ENCODE measurements around the gene IVD. TPM values are rescaled to one million over a fixed set of nuclear protein-coding genes. Genes with fewer than 3 reads are reported as not detected.
"Not testable (repeated sequence)": the region's sequence is repeated elsewhere in the genome, so short reads cannot be mapped to it uniquely, and the experiment has no call there.

IVD gene
- total RNA-seq, 1 experiment from 2014 or later: 19.5 TPM

DNA sequence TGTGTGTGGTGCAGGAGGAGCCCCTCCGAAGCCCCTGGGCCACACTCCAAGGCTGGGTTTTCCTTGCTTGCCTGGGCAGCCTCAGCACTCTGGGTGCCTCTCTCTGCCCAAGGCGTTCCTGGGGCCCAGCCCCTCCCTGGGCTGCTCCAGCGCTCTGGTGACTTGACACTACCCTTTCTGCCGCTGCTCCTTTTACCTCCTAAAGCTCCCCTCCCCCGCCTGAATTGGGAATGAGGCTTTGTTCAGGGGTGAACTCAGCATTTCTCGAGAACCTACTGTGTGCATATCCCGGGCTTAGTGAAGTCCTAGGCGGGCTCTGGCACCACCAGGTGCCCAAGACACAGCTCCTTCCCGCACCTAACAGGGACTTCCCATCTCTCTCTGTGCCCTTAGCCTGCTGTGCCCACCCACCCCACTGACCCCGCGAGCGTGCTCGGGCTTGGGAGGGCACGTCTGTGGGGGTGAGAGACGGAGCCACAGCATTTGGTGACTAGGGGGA, 33.9 kb downstream of the IVD start:
- peak; percentile 51 for DNase-seq (ENCODE audit: low read depth)

DNA sequence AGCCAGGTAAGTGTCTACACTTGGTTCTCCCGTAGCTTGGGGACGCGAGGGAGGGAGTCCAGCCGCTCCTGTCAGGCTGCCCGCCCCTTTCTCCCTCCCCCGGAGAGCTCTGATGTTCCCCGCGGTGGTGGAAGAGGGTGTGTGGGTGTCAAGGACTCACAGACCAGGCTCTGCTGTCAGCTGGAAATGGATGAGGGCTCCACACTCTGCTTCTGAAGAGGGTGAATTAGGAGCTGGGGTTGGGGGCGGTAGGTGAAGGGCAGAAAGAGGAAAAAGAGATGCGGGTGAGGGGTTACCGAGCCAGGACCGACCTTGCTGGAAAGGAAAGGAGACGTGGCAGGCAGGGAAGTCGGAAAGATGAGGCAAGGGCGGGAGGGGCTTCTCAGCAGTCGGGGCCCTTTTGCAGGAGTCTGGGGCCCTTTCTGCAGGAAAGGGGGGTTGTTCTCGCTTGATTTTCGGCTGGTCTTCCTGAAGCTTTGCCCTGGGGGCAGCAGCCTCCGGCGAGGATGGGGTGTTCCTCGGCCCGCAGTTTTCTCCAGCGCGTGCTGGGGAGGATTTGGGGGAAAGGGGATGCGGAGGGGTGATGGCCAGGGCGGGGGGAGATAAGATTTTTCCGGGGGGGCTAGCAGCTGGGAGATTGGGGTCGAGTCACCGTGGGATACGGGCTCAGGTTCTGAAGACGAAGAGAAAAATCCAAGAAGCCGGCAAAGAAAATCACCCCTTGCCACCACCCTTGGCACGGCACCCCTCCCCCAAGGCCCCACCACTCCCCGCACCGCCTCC, 34.6 kb downstream of the IVD start:
- DNase-seq (ENCODE audit: low read depth): peak; percentile 61

DNA sequence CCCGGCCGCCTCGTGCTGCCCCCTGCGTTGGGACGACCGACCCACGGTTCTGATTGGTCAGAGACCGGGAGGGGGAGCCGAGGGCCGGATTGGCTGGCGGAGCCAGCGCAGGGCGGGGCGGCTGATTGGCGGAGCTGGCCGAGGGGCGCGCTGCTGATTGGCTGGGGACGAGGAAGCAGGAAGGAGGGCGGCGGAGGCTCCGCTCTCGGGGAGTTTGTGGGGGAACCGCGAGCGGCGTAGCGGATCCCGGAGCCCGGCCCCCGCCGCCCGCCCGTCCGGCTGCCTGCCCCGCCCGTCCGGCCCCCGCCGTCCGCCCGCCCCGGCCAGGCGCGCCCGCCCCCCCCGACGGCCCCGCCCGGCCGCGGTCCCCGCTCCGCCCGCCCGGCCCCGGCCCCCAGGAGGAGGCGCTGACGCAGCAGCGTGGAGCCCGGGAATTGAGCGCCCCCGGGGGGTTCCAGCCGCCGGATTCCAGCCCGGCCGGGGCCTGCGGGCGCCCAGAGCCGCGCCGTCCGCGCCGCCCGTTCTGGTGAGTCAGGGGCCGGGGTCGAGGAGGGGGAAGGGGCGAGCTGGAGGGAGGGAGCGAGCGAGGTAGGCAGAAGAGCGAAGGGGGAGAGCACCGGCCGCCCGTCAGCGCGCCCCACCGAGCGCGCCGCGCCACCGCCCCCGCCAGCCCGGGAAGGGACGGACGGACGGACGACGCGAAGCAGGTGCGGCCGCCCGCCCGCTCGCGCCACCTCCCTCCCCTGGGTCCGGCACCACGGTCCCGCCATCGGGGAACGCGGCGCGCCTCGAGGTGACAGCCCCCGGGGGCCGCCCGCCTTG, 35.4 kb downstream of the IVD start, which contains the start of gene BAHD1:
Gene BAHD1, plus strand, starts transcription at position 211 of the 822 bp plus-strand sequence. CDS start 17,512 bp downstream, outside the sequence.
- peak; percentile 89 for DNase-seq (ENCODE audit: low read depth)

DNA sequence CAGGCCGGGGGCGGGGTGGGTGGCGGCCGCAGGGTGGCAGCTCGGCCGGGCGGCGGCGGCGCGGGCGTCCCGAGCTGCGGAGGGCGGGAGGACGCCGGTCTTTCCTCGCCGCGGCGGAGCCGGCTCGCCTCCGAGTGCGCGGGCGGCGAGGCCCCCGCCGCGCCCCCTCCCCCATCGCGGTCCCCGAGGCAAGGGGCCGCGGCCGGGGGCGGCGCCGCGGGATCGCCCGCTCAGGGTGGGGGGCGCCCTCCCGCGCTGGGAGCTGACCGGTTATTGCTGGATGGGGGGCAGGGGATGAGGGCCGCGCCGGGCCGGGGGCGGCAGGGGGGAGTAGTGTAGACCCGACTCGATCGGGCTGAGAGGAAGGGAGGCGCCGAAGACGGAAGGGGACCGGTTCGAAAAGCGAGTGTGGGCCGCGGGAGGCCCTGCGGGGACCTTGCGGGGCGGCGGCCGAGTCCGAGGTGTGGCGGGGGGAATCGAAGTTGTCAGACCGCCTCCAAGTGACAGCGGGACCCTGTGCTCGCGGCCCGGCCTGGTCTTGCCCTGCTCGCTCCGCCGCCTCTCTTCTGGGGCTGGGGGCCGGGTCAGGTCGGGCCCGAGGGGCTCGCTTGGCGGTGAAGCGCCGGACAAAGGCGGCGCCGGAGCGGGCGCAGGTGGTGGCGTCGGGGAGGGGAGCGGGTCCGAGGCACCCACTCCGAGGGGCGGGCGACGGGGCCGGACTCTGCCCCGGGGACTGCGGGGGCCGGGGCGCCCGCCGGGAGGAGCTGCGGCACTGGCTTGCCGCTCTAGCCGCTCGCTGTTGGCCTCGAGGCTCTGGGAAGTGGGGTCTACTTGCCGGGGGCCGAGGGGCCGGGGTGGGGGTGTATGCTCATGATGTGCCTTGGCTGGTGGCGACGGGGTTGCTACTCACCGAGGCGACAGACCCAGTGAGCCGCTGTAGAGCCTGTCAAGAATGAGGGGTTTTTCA, 36.3 kb downstream of the IVD start:
- DNase-seq (ENCODE audit: low read depth): no peak

DNA sequence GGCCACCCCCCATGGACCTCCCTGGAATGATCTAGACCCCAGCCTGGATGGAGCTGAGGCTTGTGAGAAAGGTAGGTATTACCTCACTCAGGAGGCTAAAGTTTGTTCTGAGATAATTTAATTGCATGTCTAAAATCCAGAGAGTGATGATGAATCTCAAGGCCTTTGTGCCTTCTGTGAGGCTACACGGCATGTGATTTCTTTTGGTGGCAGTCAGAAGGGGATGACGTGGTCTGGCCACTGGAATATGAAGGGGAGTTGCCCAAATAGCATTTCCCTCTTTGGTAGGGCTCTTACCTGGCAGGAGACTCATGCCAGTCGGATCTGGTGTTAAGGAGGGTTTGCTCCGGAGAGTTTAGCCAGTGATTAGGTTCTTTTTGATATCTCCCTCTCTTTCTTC, 37.7 kb downstream of the IVD start:
- no peak for DNase-seq (ENCODE audit: low read depth)

DNA sequence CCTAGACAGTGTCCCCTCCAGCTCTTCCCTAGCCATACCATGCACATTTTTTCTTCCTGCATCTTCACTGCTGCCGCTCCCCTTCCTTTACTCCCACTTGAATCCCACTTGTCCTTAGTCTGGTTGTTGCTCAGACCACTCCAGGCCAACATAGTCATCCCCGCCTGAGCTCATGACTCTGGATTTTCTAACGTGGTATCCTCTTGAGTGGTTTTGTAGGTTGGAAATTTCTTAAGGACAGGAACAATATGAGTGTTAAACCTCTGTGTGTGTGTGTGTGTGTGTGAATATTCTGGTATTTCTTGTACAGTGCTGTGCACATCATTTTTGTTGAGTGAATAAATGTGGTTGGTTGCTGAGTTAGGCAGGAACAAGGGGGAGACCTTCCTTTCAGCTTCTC, 38.3 kb downstream of the IVD start:
- DNase-seq (ENCODE audit: low read depth): no peak

DNA sequence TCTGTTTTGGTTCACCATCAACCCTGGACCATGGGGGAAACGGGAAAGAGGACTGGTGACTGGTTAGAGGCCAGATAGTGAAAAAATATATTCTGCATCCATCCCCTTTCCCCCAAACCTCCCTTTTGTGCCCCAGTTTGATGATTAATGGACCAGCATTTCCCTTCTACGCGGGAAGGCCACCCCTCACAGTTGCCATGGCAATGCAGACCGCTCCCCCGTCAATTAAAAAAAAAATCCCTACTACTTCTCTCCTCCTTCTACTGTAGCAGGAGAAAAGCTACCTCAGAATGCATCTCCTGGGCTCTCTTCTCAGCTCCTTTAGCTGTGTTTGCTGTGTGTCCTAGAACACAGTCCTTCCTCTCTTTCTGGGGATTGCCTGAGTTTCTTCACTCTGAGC, 39.1 kb downstream of the IVD start:
- DNase-seq (ENCODE audit: low read depth): no peak

DNA sequence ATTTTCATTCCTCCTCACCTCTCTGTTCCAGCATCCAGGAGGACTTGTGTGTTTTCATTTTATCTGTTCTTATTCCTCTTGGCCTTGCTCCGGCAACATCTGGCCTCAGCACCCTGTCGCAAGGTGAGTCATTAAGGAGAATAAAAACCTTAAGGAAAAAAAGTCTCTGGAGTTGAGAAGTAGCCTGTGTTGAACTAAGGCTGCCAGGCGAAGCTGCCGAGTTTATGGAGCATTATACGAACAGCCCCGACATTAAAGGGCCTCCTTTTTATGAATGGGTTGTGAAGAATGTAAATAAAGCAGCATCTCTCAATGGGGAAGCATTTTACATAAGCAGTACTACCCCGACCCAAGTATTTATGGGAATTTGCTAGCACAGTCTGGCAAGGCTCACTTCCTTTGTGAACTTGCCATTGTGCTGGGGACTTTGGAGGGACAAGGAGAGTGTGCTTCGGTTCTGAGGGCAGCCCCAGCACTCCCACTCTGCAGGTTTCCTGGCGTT, 39.9 kb downstream of the IVD start:
- peak; percentile 52 for DNase-seq (ENCODE audit: low read depth)

DNA sequence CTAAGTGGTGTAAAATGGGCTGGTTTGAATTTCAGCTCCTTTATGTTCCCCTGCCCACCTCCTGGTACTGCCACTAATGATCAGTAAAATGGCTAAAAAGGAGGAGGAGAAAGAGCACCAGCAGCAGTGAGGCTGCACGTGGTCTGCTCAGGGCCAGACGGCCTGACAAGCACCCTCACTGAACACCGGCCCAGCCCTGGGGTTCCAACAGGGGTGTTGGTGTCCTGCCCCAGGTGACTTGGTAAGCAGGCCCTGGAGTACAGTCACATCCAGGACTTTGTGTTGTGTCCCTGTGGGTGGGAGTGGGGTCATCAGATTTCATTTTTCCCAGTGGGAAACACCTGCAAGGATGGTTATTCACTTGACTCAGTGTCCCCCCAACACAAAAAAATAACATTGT, 40.5 kb downstream of the IVD start:
- no peak for DNase-seq (ENCODE audit: low read depth)

DNA sequence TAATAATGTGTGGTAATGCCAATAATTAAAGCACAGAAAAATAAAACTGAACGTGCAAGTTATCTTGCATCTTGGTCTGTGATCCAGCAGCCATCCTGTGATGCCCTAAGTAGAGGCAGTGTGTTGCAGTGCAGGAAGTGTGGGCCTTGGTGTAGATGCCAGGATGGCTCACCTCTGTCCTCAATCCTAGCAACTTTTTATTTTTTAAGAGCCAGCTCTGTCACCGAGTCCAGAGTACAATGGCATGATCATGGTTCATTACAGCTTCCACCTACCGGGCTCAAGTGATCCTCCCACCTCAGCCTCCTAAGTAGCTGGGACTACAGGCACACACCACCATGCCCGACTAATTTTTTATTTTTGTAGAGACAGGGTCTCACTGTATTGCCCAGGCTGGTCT, 42.8 kb downstream of the IVD start:
- no peak for DNase-seq (ENCODE audit: low read depth)

DNA sequence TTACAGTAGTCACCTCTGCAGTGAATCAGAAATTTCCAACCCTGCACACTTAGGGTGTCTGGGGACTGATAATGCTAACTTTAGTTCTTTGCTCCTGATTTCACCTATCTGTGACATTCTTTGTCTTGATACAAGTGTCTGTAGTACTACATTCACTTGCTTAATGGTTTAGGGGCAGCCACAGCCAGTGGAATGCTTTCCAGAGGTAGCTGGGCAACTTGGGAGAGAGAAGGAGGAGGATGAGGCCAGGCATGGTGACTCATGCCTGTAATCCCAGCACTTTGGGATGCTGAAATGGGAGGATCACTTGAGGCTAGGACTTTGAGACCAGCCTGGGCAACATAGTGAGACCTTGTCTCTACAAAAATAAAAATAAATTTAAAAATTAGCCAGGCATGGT, 43.7 kb downstream of the IVD start:
- peak; percentile 74 for DNase-seq (ENCODE audit: low read depth)

DNA sequence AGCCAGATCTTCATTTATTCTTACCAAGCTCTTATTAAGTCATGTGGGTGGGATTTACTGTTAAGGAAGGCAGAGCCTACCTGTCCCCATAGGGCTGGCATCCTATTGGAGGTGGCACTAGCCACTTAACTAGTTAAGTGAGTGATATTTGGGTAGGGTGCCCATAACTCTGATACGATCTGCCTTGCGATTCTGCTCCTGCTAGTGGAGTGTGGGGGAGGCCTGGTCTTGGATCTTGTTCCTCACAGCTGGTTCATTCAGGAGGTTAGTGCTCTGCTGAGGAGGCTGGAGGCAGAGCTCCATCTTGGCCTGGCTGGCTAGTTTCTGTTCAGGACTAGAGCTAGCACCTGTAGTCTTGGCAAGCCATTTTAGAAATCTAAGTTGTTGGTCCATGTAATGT, 44.5 kb downstream of the IVD start:
- DNase-seq (ENCODE audit: low read depth): no peak

DNA sequence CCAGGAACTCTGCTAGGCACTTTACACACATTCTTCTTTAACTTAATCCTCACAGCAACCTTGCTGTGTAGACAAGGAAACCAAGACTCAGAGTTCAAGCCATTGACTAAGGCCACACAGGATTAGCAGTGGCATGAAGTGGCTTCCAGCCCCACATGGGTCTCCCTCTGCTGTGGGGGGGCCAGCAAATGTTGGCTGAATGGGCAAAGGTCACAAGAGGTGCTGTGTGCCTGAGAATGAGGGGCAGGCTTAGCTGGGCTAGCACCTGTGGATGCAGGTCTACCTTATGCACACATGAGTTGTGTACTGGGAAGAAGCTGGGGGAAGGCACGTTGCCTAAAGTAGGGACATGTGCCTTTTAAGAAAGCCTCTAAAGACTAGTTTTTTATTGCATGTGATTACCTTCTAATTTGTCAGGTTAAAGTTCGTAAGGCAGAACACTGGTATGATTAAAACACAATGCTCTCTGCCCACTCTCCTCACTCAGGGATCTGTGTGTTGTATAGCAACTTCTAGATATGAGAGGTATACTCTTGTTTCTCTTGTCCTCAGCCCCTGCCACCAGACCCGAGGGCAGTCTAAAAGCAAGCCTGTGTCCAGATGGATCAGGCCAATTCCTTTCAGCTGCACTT, 46.0 kb downstream of the IVD start:
- DNase-seq (ENCODE audit: low read depth): no peak

DNA sequence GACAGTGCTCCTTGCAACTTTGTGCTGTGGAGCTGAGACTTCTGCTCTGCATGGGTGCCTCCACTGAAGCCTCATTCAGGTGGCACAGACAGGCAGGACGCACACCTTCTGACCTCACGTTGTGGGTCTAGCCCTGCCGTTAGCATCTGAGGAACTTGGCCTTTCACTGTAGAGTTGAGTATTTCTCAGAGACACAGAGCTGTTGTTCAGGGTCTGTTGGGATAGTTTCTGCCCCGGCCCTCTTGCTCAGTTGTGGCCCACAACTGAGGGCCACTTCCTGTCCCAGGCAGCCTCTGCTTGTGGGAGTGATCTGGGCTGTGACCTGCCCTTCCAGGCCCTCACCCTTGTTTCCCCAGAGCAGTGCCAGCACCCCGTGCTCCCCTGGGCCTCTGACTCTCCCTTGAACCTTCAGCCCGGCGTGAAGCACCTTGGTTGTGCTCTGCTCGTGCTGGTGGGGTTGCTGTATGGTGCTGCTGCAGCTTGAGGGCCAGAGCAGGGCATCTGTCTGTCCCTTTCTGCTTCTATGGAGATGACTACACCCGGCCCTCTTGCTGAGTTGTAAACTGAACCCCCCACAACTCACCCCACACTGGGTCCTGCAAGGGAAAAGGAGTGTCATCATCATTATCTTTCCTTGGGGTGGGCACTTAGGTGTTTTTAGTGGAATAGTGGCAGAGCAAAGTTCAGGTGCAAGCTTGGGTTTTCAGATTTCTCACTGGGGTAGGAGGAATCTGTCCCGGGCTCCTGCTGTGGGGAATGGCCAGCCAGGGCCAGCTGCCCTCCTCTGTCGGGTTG, 46.9 kb downstream of the IVD start:
- no peak for DNase-seq (ENCODE audit: low read depth)

DNA sequence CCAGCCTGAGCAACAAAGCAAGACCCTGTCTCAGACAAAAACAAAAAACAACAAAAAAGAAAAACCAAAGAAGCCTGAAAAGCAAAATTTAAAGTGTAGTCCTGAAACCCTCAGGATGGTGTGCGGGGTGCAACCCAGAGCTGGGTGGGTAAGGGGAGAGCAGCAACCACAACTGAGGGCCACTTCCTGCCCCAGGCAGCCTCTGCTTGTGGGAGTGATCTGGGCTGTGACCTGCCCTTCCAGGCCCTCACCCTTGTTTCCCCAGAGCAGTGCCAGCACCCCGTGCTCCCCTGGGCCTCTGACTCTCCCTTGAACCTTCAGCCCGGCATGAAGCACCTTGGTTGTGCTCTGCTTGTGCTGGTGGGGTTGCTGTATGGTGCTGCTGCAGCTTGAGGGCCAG, 48.3 kb downstream of the IVD start:
- DNase-seq (ENCODE audit: low read depth): not testable (repeated sequence)

DNA sequence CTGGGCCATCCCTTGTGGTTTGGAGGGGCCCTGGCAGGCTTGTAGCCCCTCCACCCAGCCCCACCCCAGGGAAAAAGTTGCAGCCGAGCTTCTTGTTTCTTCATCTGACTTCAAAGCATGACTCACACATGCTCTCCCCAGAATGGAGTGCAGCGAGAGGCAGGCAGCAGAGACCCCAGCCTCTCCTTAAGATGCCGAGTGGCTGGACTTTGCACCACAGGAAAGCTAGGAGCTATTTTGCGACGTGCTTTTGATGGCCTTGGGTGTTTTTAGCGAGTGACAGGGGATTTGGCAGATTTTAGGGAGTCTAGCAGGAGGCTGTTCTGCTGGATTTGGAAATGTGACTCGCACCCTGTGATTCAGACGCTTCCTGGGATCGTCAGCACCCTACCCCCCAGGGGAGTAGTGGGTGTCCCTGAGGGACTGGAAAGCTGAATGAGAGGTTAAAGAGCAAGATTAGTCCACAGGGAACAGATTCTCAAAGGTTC, 49.4 kb downstream of the IVD start:
- peak; percentile 55 for DNase-seq (ENCODE audit: low read depth)

DNA sequence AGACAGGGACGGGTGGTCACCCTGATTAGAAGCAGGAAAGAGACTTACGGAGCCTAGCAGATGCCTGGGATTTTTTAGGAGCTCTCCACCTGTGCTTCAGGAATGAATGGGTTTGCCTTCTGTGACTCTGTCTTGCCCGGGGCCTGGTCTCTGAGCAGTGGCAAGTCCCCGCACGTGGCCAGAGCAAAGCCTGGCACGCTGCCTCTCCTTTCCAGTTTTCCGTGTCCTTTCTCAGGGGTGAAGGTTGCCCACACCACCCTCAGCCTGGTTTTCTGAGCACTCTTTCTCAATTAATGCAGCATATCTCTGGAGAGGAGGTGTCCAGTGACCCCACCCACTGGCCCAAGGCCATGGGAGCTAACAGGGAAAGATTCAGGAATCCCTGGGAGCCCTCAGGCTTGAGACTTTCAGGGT, 50.7 kb downstream of the IVD start:
- no peak for DNase-seq (ENCODE audit: low read depth)

DNA sequence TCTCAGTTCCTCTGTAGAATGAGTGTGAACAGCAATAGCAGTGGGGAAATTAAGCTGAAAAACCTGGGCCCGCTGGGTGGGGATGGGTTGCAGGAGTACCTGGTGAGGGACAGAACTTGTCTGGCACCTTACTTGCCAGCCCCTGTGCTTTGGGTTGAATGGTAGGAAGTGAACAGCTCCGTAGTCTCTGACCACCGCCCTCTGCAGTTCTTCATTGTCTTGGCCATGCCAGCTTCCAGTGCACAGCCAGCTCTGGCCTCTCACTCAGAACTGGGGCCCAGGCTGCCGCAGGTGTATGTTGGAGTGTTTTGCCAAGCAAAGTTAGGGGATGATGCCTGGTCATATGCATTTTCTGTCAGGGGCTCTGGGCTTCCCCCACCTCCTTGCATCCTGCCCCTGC, 51.1 kb downstream of the IVD start:
- no peak for DNase-seq (ENCODE audit: low read depth)

DNA sequence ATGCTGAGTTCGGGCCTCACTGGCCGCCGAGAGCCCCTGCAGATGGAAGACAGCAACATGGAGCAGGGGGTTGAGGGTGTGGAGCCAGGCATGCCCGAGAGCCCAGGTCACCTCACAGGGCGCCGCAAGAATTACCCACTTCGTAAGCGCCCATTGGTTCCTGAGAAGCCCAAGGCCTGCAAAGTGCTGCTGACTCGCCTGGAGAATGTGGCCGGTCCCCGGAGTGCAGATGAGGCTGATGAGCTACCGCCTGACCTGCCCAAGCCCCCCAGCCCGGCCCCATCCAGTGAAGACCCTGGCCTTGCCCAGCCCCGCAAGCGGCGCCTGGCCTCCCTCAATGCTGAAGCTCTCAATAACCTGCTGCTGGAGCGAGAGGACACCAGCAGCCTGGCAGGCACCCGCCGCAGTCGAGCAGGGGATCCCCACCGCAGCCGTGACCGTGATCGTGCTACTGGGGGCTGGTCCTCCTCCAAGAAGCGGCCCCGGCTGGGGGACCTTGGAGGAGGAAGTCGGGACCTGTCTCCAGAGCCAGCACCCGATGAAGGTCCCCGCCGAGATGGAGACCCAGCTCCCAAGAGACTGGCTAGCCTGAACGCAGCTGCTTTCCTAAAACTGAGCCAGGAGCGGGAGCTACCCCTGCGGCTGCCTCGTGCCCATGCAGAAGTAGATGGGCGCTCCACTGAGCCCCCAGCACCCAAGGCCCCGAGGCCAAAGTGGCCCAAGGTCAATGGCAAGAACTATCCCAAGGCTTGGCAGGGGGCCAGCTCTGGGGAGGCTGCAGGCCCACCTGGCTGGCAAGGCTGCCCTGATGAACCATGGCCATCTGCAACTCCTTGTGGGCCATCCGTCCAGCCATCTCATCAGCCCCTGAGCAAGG, 53.1 kb downstream of the IVD start:
- no peak for DNase-seq (ENCODE audit: low read depth)
